Astrocyte (in vitro differentiated cells and primary cell): ENCODE results near the gene ARSJ.

Experiments used
- EZH2 ChIP-seq: IDR thresholded peaks from 2 replicates; pipeline ENCODE4 v1.6.1; 2012; ENCODE audit warnings: mild to moderate bottlenecking, low read length, inconsistent platforms; ENCODE audit not compliant: insufficient read depth
- TF ChIP-seq, protein P1 (sequence below): IDR thresholded peaks from 2 replicates; pipeline ENCODE4 v1.5.1; 2011; ENCODE audit warnings: low read depth, mild to moderate bottlenecking, inconsistent platforms, low read length, moderate library complexity; ENCODE audit not compliant: insufficient read depth

DNA sequence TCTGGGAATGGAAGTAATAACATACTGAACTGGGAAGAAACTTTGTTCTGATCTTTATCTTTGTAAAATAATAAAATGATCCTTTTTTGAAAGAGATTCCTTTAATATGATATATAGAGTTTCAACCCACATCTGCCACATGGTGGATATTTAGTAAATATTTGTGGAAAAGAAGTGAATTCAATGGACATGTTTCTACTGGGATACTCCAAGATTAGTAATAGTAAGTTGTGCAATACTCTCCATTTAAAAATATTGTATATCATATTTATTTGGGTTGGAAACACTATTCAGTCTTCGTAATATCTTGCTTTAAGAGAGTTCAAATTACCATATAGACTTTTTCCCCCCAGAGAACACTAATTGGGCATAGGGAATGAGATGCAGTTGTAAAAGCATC lies 17.8 kb upstream of the ARSJ start:
- TF ChIP-seq, protein P1, sequence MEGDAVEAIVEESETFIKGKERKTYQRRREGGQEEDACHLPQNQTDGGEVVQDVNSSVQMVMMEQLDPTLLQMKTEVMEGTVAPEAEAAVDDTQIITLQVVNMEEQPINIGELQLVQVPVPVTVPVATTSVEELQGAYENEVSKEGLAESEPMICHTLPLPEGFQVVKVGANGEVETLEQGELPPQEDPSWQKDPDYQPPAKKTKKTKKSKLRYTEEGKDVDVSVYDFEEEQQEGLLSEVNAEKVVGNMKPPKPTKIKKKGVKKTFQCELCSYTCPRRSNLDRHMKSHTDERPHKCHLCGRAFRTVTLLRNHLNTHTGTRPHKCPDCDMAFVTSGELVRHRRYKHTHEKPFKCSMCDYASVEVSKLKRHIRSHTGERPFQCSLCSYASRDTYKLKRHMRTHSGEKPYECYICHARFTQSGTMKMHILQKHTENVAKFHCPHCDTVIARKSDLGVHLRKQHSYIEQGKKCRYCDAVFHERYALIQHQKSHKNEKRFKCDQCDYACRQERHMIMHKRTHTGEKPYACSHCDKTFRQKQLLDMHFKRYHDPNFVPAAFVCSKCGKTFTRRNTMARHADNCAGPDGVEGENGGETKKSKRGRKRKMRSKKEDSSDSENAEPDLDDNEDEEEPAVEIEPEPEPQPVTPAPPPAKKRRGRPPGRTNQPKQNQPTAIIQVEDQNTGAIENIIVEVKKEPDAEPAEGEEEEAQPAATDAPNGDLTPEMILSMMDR = no peak
- TF ChIP-seq EZH2 = no peak
